HepG2 (cell line): Measurements from ENCODE around the gene PFN1. TPM values are rescaled to one million over a fixed set of nuclear protein-coding genes. Genes with fewer than 3 reads are reported as not detected.

Source experiments
- ARNT ChIP-seq: fragments of 450-650 bp; IDR thresholded peaks from 2 replicates; pipeline ENCODE4 v1.6.1; 2017
- ETV6 ChIP-seq: sonication (generic); formaldehyde crosslinking; conservative IDR thresholded peaks from 2 replicates; pipeline ENCODE4 v1.4.0; 2020; ENCODE audit warnings: missing genetic modification reagents
- EZH2 ChIP-seq: conservative IDR thresholded peaks from 2 replicates; pipeline ENCODE4 v1.6.1; 2012; ENCODE audit warnings: mild to moderate bottlenecking, low read depth, low read length, moderate library complexity
- HDAC2 ChIP-seq: sonication (generic); formaldehyde crosslinking; IDR thresholded peaks from 2 replicates; pipeline ENCODE4 v1.4.0; 2020; ENCODE audit warnings: missing genetic modification reagents
- PHF5A ChIP-seq: IDR thresholded peaks from one replicate; pipeline ENCODE4 v1.6.1; 2018; ENCODE audit warnings: low read depth, missing genetic modification reagents; ENCODE audit not compliant: unreplicated experiment
- PPARG ChIP-seq: conservative IDR thresholded peaks from 2 replicates; pipeline ENCODE4 v1.6.1; 2016; ENCODE audit warnings: missing biosample characterization, missing genetic modification reagents
- RXRB ChIP-seq: IDR thresholded peaks from 2 replicates; pipeline ENCODE4 v1.6.1; 2016; ENCODE audit warnings: borderline replicate concordance, missing genetic modification reagents, missing compliant biosample characterization
- SKI ChIP-seq: fragments of 450-650 bp; IDR thresholded peaks from one replicate; pipeline ENCODE4 v1.6.1; 2018; ENCODE audit warnings: mild to moderate bottlenecking; ENCODE audit not compliant: partially characterized antibody
- ZBTB3 ChIP-seq: sonication (generic); formaldehyde crosslinking; IDR thresholded peaks from 2 replicates; pipeline ENCODE4 v1.4.0; 2020; ENCODE audit warnings: low read depth, mild to moderate bottlenecking, moderate library complexity, missing genetic modification reagents, borderline replicate concordance
- ZNF256 ChIP-seq: sonication (generic); formaldehyde crosslinking; conservative IDR thresholded peaks from 2 replicates; pipeline ENCODE4 v1.4.0; 2020; ENCODE audit warnings: missing genetic modification reagents
- ZNF652 ChIP-seq: IDR thresholded peaks from 2 replicates; pipeline ENCODE4 v1.6.1; 2016; ENCODE audit warnings: low read depth, borderline replicate concordance
- ZNF850 ChIP-seq: sonication (generic); formaldehyde crosslinking; conservative IDR thresholded peaks from 2 replicates; pipeline ENCODE4 v1.9.0; 2021; ENCODE audit warnings: mild to moderate bottlenecking, missing genetic modification reagents
- polyA plus RNA-seq, 8 experiments: library from polyadenylated mRNA; depleted of rRNA in 3 of 8; stranded (reverse) in 7 of 8; unstranded in 1 of 8; fragments of >200 nt; fragmentation: Illumina TruSeq in 4 of 8; extraction: Trizol in 4 of 8; gene quantifications; 2 replicates each; pipeline versions ENCODE4 v1.2.1 to v1.2.3, GENCODE V29; 2011 to 2016; ENCODE audit warnings: low read depth in 4 of 8, missing spikeins in 1 of 8, mixed read lengths in 1 of 8; ENCODE audit not compliant: insufficient read depth in 1 of 8
- total RNA-seq, 5 experiments: library from RNA; depleted of rRNA; stranded (reverse); fragments of >200 nt; fragmentation: Illumina TruSeq; extraction: Trizol; gene quantifications; 2 replicates each; pipeline ENCODE4 v1.2.3, GENCODE V29; 2016; ENCODE audit warnings: low read depth in 1 of 5
- TF ChIP-seq, protein P1 (sequence below): sonication (generic); formaldehyde crosslinking; IDR thresholded peaks from one replicate; pipeline ENCODE4 v1.5.1; 2020; ENCODE audit warnings: mild to moderate bottlenecking, missing genetic modification reagents; ENCODE audit errors: not compliant biosample characterization
- TF ChIP-seq, protein P2 (sequence below): sonication (generic); formaldehyde crosslinking; IDR thresholded peaks from 2 replicates; pipeline ENCODE4 v1.5.1; 2020; ENCODE audit warnings: missing genetic modification reagents, mild to moderate bottlenecking, borderline replicate concordance
- TF ChIP-seq, protein P3 (sequence below): conservative IDR thresholded peaks from 2 replicates; pipeline ENCODE4 v1.6.1; 2018; ENCODE audit warnings: missing genetic modification reagents

PFN1 gene
- total and polyA plus RNA-seq, 2 of the 13 experiments (the other 11 are each of a cell fraction or from before 2014, with no cell fraction given), result 494 to 613 TPM

DNA sequence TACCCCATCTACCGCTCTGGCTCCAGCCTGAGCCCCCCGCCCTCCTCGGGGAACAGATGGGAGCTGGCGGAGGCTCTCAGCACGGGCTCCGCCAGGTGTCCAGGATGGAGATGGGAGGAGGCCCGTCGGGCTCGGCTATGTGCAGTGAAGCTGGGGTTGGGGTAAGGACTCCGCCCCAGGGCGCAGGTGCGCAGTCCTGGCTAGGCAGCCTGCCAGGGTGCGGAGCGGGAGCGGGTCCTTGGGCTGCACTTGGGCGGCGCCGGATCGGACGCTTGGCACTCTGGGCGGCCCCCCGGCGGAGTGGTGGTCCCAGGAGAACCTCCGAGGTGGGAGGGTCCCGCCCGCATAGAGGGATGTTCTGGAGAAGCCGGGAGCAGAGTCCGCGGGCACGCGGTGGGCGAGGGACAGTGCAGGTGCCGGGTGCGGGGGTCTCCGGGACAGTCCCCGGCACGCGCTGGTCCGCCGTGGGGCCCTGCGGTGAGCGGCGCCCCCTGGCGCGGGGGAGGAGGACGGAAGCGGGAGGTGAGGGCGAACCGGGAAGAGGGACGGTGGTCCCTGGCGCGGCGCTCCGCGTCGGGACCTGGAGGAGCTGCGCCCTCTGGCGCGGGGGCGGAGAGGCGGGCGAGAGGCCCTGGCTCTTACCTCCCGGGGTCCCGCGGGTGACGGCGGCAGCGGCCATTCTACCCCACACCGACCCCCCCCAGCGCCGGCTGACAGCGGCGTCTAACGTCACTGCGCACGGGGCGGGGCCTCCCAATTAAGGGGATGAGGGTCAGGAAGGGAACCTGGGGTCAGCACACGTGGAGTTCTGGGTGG lies 38.8 kb upstream of the PFN1 start, which contains the start of gene CAMTA2 (continued):
- TF ChIP-seq, protein P1, sequence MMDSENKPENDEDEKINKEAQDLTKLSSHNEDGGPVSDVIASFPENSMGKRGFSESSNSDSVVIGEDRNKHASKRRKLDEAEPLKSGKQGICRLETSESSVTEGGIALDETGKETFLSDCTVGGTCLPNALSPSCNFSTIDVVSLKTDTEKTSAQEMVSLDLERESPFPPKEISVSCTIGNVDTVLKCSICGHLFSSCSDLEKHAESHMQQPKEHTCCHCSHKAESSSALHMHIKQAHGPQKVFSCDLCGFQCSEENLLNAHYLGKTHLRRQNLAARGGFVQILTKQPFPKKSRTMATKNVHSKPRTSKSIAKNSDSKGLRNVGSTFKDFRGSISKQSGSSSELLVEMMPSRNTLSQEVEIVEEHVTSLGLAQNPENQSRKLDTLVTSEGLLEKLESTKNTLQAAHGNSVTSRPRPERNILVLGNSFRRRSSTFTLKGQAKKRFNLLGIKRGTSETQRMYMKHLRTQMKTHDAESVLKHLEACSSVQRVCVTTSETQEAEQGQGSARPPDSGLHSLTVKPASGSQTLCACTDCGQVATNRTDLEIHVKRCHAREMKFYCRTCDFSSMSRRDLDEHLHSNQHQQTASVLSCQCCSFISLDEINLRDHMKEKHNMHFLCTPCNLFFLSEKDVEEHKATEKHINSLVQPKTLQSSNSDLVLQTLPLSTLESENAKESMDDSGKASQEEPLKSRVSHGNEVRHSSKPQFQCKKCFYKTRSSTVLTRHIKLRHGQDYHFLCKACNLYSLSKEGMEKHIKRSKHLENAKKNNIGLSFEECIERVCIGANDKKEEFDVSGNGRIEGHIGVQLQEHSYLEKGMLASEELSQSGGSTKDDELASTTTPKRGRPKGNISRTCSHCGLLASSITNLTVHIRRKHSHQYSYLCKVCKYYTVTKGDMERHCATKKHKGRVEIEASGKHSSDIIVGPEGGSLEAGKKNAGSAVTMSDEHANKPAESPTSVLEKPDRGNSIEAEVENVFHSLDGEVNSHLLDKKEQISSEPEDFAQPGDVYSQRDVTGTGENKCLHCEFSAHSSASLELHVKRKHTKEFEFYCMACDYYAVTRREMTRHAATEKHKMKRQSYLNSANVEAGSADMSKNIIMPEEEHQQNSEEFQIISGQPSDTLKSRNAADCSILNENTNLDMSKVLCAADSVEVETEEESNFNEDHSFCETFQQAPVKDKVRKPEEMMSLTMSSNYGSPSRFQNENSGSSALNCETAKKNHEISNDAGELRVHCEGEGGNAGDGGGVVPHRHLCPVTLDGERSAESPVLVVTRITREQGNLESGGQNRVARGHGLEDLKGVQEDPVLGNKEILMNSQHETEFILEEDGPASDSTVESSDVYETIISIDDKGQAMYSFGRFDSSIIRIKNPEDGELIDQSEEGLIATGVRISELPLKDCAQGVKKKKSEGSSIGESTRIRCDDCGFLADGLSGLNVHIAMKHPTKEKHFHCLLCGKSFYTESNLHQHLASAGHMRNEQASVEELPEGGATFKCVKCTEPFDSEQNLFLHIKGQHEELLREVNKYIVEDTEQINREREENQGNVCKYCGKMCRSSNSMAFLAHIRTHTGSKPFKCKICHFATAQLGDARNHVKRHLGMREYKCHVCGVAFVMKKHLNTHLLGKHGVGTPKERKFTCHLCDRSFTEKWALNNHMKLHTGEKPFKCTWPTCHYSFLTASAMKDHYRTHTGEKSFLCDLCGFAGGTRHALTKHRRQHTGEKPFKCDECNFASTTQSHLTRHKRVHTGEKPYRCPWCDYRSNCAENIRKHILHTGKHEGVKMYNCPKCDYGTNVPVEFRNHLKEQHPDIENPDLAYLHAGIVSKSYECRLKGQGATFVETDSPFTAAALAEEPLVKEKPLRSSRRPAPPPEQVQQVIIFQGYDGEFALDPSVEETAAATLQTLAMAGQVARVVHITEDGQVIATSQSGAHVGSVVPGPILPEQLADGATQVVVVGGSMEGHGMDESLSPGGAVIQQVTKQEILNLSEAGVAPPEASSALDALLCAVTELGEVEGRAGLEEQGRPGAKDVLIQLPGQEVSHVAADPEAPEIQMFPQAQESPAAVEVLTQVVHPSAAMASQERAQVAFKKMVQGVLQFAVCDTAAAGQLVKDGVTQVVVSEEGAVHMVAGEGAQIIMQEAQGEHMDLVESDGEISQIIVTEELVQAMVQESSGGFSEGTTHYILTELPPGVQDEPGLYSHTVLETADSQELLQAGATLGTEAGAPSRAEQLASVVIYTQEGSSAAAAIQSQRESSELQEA (CRISPR knock-in tag), result no peak
- TF ChIP-seq SKI, result peak; percentile 44
- TF ChIP-seq ZNF850, result peak; percentile 91; the same call in 1 of the 2 replicates
- TF ChIP-seq ZNF256, result no peak
- peak; percentile 35; the same call in 1 of the 2 replicates for TF ChIP-seq RXRB (CRISPR knock-in tag)
- no peak for TF ChIP-seq ZBTB3 (CRISPR knock-in tag)
- no peak for TF ChIP-seq PHF5A (CRISPR knock-in tag)
- TF ChIP-seq, protein P2, sequence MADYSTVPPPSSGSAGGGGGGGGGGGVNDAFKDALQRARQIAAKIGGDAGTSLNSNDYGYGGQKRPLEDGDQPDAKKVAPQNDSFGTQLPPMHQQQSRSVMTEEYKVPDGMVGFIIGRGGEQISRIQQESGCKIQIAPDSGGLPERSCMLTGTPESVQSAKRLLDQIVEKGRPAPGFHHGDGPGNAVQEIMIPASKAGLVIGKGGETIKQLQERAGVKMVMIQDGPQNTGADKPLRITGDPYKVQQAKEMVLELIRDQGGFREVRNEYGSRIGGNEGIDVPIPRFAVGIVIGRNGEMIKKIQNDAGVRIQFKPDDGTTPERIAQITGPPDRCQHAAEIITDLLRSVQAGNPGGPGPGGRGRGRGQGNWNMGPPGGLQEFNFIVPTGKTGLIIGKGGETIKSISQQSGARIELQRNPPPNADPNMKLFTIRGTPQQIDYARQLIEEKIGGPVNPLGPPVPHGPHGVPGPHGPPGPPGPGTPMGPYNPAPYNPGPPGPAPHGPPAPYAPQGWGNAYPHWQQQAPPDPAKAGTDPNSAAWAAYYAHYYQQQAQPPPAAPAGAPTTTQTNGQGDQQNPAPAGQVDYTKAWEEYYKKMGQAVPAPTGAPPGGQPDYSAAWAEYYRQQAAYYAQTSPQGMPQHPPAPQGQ, result no peak
- no peak for TF ChIP-seq ETV6
- no peak for TF ChIP-seq HDAC2 (CRISPR knock-in tag)
- no peak for TF ChIP-seq EZH2
- TF ChIP-seq, protein P3, sequence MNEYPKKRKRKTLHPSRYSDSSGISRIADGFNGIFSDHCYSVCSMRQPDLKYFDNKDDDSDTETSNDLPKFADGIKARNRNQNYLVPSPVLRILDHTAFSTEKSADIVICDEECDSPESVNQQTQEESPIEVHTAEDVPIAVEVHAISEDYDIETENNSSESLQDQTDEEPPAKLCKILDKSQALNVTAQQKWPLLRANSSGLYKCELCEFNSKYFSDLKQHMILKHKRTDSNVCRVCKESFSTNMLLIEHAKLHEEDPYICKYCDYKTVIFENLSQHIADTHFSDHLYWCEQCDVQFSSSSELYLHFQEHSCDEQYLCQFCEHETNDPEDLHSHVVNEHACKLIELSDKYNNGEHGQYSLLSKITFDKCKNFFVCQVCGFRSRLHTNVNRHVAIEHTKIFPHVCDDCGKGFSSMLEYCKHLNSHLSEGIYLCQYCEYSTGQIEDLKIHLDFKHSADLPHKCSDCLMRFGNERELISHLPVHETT (CRISPR knock-in tag), result no peak; the same call in 1 of the 2 replicates
- TF ChIP-seq ZNF652 (CRISPR knock-in tag), result no peak
- TF ChIP-seq PPARG (CRISPR knock-in tag), result no peak
- TF ChIP-seq ARNT, result no peak
